K562 (cell line): ENCODE data around the gene CNPY2. TPM values are rescaled to one million over a fixed set of nuclear protein-coding genes. Genes with fewer than 3 reads are reported as not detected.

Source experiments
- CEBPG ChIP-seq, 3 experiments: fragments of 200-800 bp in 1 of 3; sonication (Bioruptor generic) in 1 of 3; sonication (generic) in 1 of 3; formaldehyde crosslinking in 1 of 3; IDR thresholded peaks in 2 of 3; conservative IDR thresholded peaks in 1 of 3; 2 replicates each; pipeline versions ENCODE4 v1.6.1 to v1.8.0; 2016 to 2022; ENCODE audit warnings: missing compliant biosample characterization in 2 of 3, missing genetic modification characterization in 2 of 3, mild to moderate bottlenecking in 1 of 3, missing genetic modification reagents in 1 of 3
- CREB1 ChIP-seq, 2 experiments: sonication (generic) in 1 of 2; formaldehyde crosslinking in 1 of 2; IDR thresholded peaks; 2 replicates each; pipeline versions ENCODE4 v1.6.1 to v1.8.0; 2012 to 2022; ENCODE audit warnings: inconsistent platforms in 1 of 2, mild to moderate bottlenecking in 1 of 2, missing genetic modification reagents in 1 of 2, moderate library complexity in 1 of 2
- HIVEP1 ChIP-seq: fragments of 250-450 bp; sonication (Bioruptor Pico); IDR thresholded peaks from 2 replicates; pipeline ENCODE4 v1.4.0; 2020; ENCODE audit warnings: mild to moderate bottlenecking
- MCM3 ChIP-seq: fragments of 450-650 bp; IDR thresholded peaks from 2 replicates; pipeline ENCODE4 v1.6.1; 2016
- SMC3 ChIP-seq: conservative IDR thresholded peaks from 2 replicates; pipeline ENCODE4 v1.6.1; 2011; ENCODE audit warnings: low read depth, low read length, improper control_type of control experiment; ENCODE audit not compliant: insufficient read depth
- TEAD1 ChIP-seq, 2 experiments: fragments of 450-650 bp in 1 of 2; sonication (generic) in 1 of 2; formaldehyde crosslinking; IDR thresholded peaks; 2 replicates each; pipeline versions ENCODE4 v1.4.0 to v1.8.0; 2020 to 2022; ENCODE audit warnings: mild to moderate bottlenecking in 2 of 2, missing genetic modification reagents in 1 of 2
- ZBTB7A ChIP-seq: IDR thresholded peaks from 2 replicates; pipeline ENCODE4 v1.6.1; 2011; ENCODE audit warnings: low read depth, mild to moderate bottlenecking, low read length, moderate library complexity, borderline replicate concordance; ENCODE audit not compliant: control insufficient read depth
- ZEB2 ChIP-seq: fragments of 450-650 bp; IDR thresholded peaks from 2 replicates; pipeline ENCODE4 v1.6.1; 2016
- ZNF165 ChIP-seq: fragments of 250-450 bp; sonication (Bioruptor Pico); IDR thresholded peaks from 2 replicates; pipeline ENCODE4 v1.4.0; 2020; ENCODE audit warnings: borderline replicate concordance
- ZNF77 ChIP-seq: fragments of 250-450 bp; sonication (Bioruptor Pico); IDR thresholded peaks from 2 replicates; pipeline ENCODE4 v1.5.0; 2020
- polyA plus RNA-seq, 8 experiments: library from polyadenylated mRNA; depleted of rRNA in 4 of 8; stranded (reverse) in 5 of 8; unstranded in 3 of 8; fragments of >200 nt; fragmentation: Nextera tagmentation in 2 of 8; fragmentation: Illumina TruSeq in 1 of 8; extraction: Ambion mirVana in 2 of 8; extraction: Trizol in 1 of 8; gene quantifications; 2 replicates each; pipeline versions ENCODE4 v1.2.1 to v1.2.3, GENCODE V29; 2011 to 2014; ENCODE audit warnings: inconsistent platforms in 1 of 8, missing spikeins in 1 of 8
- total RNA-seq, 7 experiments: library from RNA; depleted of rRNA in 6 of 7; stranded (reverse); fragments of >200 nt in 6 of 7; fragmentation: Illumina TruSeq in 2 of 7; extraction: Trizol in 2 of 7; gene quantifications; 2 replicates each; pipeline versions ENCODE4 v1.2.1 to v1.2.3, GENCODE V29; 2011 to 2021; ENCODE audit warnings: low replicate concordance in 1 of 7
- TF ChIP-seq, protein P1 (sequence below): fragments of 250-450 bp; sonication (Bioruptor Pico); IDR thresholded peaks from 2 replicates; pipeline ENCODE4 v1.8.0; 2021; ENCODE audit warnings: mild to moderate bottlenecking, moderate library complexity
- TF ChIP-seq, protein P2 (sequence below): fragments of 200-600 bp; sonication (generic); IDR thresholded peaks from one replicate; pipeline ENCODE4 v1.6.1; 2012; ENCODE audit warnings: mild to moderate bottlenecking, low read depth, low read length, inconsistent platforms

CNPY2 gene
- total and polyA plus RNA-seq, 9 of the 15 experiments (the other 6 are each of a cell fraction or from before 2014, with no cell fraction given) = 33.8 to 190 (median 138) TPM

DNA sequence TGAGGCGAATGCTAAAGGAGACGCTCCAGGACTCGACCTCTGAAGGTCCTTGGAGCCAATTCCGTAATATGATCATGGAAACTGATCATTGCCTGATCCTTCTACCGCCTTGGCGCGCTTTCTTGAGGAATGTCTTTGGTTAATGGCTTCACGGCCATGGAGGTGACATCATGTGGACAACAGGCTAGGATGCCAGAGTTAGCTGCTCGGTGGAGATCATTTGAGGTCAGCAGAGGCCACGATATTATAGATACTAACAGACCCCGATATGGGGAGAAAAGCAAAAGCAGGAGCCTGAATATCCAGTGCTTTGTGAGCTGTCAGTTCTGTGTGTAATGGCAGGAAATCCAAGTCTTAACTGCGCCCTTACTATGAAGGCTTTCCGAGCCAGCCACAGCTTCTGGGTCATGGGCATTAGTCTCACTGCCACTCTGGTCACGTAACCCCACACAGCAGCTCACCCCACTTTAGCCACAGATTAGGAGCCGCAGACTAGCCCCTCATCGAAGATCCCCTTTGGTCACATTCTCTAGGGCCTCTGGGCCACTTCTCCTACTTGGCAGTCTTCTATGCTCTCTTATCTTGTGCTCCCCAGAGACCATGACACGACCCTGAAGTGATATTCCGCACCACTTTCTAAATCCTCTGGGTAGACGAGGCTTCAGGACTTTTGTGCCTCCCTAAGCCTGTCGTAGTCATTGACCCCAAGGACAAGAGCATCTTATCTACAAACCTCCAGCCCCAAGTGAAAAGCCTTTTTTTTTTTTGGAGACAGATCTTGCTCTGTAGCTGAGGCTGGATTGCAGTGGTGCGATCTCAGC lies 14.9 kb downstream of the CNPY2 start (continued):
- no peak for TF ChIP-seq CEBPG (CRISPR knock-in tag; IDR thresholded peaks at IDR 0.05)
- TF ChIP-seq CEBPG (tag; conservative IDR thresholded peaks at IDR 0.05 in 1 of 2, IDR thresholded peaks at IDR 0.05 in 1 of 2) = no peak
- TF ChIP-seq, protein P1, sequence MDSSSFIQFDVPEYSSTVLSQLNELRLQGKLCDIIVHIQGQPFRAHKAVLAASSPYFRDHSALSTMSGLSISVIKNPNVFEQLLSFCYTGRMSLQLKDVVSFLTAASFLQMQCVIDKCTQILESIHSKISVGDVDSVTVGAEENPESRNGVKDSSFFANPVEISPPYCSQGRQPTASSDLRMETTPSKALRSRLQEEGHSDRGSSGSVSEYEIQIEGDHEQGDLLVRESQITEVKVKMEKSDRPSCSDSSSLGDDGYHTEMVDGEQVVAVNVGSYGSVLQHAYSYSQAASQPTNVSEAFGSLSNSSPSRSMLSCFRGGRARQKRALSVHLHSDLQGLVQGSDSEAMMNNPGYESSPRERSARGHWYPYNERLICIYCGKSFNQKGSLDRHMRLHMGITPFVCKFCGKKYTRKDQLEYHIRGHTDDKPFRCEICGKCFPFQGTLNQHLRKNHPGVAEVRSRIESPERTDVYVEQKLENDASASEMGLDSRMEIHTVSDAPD (CRISPR knock-in tag) = no peak
- TF ChIP-seq, protein P2, sequence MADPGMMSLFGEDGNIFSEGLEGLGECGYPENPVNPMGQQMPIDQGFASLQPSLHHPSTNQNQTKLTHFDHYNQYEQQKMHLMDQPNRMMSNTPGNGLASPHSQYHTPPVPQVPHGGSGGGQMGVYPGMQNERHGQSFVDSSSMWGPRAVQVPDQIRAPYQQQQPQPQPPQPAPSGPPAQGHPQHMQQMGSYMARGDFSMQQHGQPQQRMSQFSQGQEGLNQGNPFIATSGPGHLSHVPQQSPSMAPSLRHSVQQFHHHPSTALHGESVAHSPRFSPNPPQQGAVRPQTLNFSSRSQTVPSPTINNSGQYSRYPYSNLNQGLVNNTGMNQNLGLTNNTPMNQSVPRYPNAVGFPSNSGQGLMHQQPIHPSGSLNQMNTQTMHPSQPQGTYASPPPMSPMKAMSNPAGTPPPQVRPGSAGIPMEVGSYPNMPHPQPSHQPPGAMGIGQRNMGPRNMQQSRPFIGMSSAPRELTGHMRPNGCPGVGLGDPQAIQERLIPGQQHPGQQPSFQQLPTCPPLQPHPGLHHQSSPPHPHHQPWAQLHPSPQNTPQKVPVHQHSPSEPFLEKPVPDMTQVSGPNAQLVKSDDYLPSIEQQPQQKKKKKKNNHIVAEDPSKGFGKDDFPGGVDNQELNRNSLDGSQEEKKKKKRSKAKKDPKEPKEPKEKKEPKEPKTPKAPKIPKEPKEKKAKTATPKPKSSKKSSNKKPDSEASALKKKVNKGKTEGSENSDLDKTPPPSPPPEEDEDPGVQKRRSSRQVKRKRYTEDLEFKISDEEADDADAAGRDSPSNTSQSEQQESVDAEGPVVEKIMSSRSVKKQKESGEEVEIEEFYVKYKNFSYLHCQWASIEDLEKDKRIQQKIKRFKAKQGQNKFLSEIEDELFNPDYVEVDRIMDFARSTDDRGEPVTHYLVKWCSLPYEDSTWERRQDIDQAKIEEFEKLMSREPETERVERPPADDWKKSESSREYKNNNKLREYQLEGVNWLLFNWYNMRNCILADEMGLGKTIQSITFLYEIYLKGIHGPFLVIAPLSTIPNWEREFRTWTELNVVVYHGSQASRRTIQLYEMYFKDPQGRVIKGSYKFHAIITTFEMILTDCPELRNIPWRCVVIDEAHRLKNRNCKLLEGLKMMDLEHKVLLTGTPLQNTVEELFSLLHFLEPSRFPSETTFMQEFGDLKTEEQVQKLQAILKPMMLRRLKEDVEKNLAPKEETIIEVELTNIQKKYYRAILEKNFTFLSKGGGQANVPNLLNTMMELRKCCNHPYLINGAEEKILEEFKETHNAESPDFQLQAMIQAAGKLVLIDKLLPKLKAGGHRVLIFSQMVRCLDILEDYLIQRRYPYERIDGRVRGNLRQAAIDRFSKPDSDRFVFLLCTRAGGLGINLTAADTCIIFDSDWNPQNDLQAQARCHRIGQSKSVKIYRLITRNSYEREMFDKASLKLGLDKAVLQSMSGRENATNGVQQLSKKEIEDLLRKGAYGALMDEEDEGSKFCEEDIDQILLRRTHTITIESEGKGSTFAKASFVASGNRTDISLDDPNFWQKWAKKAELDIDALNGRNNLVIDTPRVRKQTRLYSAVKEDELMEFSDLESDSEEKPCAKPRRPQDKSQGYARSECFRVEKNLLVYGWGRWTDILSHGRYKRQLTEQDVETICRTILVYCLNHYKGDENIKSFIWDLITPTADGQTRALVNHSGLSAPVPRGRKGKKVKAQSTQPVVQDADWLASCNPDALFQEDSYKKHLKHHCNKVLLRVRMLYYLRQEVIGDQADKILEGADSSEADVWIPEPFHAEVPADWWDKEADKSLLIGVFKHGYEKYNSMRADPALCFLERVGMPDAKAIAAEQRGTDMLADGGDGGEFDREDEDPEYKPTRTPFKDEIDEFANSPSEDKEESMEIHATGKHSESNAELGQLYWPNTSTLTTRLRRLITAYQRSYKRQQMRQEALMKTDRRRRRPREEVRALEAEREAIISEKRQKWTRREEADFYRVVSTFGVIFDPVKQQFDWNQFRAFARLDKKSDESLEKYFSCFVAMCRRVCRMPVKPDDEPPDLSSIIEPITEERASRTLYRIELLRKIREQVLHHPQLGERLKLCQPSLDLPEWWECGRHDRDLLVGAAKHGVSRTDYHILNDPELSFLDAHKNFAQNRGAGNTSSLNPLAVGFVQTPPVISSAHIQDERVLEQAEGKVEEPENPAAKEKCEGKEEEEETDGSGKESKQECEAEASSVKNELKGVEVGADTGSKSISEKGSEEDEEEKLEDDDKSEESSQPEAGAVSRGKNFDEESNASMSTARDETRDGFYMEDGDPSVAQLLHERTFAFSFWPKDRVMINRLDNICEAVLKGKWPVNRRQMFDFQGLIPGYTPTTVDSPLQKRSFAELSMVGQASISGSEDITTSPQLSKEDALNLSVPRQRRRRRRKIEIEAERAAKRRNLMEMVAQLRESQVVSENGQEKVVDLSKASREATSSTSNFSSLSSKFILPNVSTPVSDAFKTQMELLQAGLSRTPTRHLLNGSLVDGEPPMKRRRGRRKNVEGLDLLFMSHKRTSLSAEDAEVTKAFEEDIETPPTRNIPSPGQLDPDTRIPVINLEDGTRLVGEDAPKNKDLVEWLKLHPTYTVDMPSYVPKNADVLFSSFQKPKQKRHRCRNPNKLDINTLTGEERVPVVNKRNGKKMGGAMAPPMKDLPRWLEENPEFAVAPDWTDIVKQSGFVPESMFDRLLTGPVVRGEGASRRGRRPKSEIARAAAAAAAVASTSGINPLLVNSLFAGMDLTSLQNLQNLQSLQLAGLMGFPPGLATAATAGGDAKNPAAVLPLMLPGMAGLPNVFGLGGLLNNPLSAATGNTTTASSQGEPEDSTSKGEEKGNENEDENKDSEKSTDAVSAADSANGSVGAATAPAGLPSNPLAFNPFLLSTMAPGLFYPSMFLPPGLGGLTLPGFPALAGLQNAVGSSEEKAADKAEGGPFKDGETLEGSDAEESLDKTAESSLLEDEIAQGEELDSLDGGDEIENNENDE = no peak
- peak; percentile 11; the same call in 1 of the 2 replicates for TF ChIP-seq CREB1 (IDR thresholded peaks at IDR 0.05)
- TF ChIP-seq CREB1 (CRISPR knock-in tag; IDR thresholded peaks at IDR 0.05) = peak; percentile 29; the same call in 1 of the 2 replicates
- peak in 1 of 2 experiments; percentile 79; a peak in 1 of 4 replicates for TF ChIP-seq TEAD1 (CRISPR knock-in tag; IDR thresholded peaks at IDR 0.05)
- TF ChIP-seq ZNF77 = no peak
- no peak for TF ChIP-seq ZNF165 (CRISPR knock-in tag)
- peak; percentile 83 for TF ChIP-seq ZBTB7A
- TF ChIP-seq HIVEP1 = no peak
- TF ChIP-seq ZEB2 = no peak
- no peak for TF ChIP-seq MCM3
- no peak for TF ChIP-seq SMC3
